Suprapubic skin (tissue), 3 donors: ENCODE measurements around the gene HDGF.

Experiments used
- CTCF ChIP-seq, 2 donors: fragments of 200-600 bp in 1 of 2; fragments of 450-650 bp in 1 of 2; sonication (generic) in 1 of 2; IDR thresholded peaks; one replicate each; pipeline ENCODE4 v1.5.1; 2016 to 2019; ENCODE audit warnings: antibody characterized with exemption in 2 of 2, mild to moderate bottlenecking in 1 of 2, moderate library complexity in 1 of 2
- POLR2AphosphoS5 ChIP-seq, 3 donors: sonication (generic); formaldehyde crosslinking; IDR thresholded peaks; one replicate each; pipeline ENCODE4 v1.6.1; 2017; ENCODE audit warnings: antibody characterized with exemption in 3 of 3

- TF ChIP-seq POLR2AphosphoS5 (IDR thresholded peaks at IDR 0.05) (no peak), CTCF (IDR thresholded peaks at IDR 0.05) (no peak)
These were observed 594 bp downstream of the HDGF start for GRCh38 chr1:156750711-156751450.
